HPDE6-E6E7 (cell line): ENCODE measurements around the gene CDH23.

Experiments
- DNase-seq: peaks from one replicate; pipeline ENCODE4 v3.0.0; 2011; ENCODE audit warnings: missing footprints; ENCODE audit errors: extremely low spot score

The CDH23 gene

GRCh38 chr10:71797533-71798307 is 401.0 kb downstream of the CDH23 start:
- DNase-seq: no peak

- no peak for DNase-seq
These were observed 401.5 kb downstream of the CDH23 start for GRCh38 chr10:71798308-71798624.

- no peak for DNase-seq
These were observed 402.4 kb downstream of the CDH23 start for GRCh38 chr10:71799112-71799511.

GRCh38 chr10:71799608-71800453 is 403.1 kb downstream of the CDH23 start:
- no peak for DNase-seq

- DNase-seq: no peak
These were observed 404.6 kb downstream of the CDH23 start for GRCh38 chr10:71801361-71801760.

- no peak for DNase-seq
These were observed 405.5 kb downstream of the CDH23 start for GRCh38 chr10:71802235-71802634.

GRCh38 chr10:71802715-71803488 is 406.2 kb downstream of the CDH23 start:
- DNase-seq: no peak

GRCh38 chr10:71804077-71804476 is 407.4 kb downstream of the CDH23 start:
- DNase-seq: no peak

GRCh38 chr10:71805776-71806703 is 409.3 kb downstream of the CDH23 start:
- no peak for DNase-seq

- DNase-seq: no peak
These were observed 410.2 kb downstream of the CDH23 start for GRCh38 chr10:71806704-71807556.

GRCh38 chr10:71807557-71808510 is 411.1 kb downstream of the CDH23 start:
- no peak for DNase-seq

GRCh38 chr10:71809628-71810027 is 412.9 kb downstream of the CDH23 start:
- DNase-seq: no peak

- no peak for DNase-seq
These were observed 413.5 kb downstream of the CDH23 start for GRCh38 chr10:71810048-71810750.

- no peak for DNase-seq
These were observed 414.6 kb downstream of the CDH23 start for GRCh38 chr10:71811351-71811750.

GRCh38 chr10:71812016-71812912 is 415.5 kb downstream of the CDH23 start:
- peak; percentile 66 for DNase-seq

- no peak for DNase-seq
These were observed 416.3 kb downstream of the CDH23 start for GRCh38 chr10:71812913-71813590.

GRCh38 chr10:71814922-71815411 is 418.2 kb downstream of the CDH23 start:
- DNase-seq: no peak
